ENCODE data around the gene ARHGAP9. TPM values are rescaled to one million over a fixed set of nuclear protein-coding genes. Genes with fewer than 3 reads are reported as not detected.

ARHGAP9 gene
- total and polyA plus RNA-seq, 2 of the 4 experiments (the other 2 are of a cell fraction), result 0.18 to 0.79 TPM

DNA sequence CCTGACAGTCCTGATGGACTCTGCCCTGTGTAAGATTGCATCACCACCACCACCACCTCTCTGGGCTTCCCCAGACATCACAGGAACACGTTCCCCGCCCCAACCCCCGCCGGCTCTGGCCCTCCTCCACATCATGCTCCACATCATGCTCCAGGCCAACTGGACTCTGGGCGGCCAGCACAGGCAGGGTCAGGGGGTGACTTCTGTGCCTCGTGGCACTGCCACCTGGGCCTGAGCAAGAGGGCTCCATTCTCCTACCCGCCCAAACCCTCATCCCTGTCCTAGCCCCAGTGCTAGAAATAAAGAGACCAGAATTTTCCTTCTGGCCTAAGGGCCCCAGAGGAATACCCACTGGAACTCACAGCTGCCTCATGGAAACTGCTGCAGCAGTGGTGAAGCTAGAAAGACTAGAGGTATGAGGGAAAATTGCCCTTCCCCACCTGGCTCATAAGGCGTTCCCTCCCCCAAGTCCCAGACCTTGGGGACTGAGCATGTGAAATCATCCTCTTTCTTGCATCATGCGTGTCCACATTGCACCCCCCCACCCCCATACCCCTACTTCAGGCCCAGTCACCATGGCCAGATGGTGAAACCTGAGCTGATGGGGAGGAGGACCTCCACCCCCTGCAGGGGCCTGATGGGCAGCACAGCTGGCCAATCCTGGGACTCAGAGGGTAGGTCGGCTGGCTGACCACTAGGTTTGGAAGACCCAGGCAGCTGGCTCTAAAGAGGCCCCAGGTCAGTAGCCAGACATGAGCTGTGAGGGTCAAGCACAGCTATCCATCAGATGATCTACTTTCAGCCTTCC is 24.9 kb downstream of the ARHGAP9 start, which contains the start of gene INHBE:
INHBE (plus strand) TSS at position 742 of the 808 bp plus-strand sequence. CDS start 230 bp downstream, outside the sequence.
- Histone ChIP-seq H3K27ac (ENCODE audit: insufficient read depth, low read length) (peak within 1 kb of the TSS; percentile 73), H3K56ac (ENCODE audit: extremely low read depth, insufficient read depth, low read length) (peak within 1 kb of the TSS; percentile 84), H4K5ac (ENCODE audit: low read depth, low read length) (peak within 1 kb of the TSS; percentile 51; the same call in 1 of the 2 replicates), H3K36me3 (ENCODE audit: control insufficient read depth, insufficient read depth, low read length) (no peaks in the 10 kb centered on the region), H2AFZ (replicated peaks; ENCODE audit: low read length, poor library complexity) (peak within 1 kb of the TSS; percentile 84), H3K27me3 (ENCODE audit: control insufficient read depth, insufficient read depth, low read length) (no peaks in the 10 kb centered on the region), H3K4me3 (ENCODE audit: insufficient read depth, low read depth, low read length) (no peak within 1 kb of the TSS), H3K23ac (ENCODE audit: low read depth, low read length) (peak within 1 kb of the TSS; percentile 94), H3K4ac (ENCODE audit: low read depth, low read length) (peak within 1 kb of the TSS; percentile 97), H2AK5ac (ENCODE audit: low read depth, low read length) (peak within 1 kb of the TSS; percentile 99), H3K4me2 (ENCODE audit: low read depth, low read length) (peak within 1 kb of the TSS; percentile 33; the same call in 1 of the 2 replicates), H2BK5ac (ENCODE audit: low read depth, low read length, poor library complexity, severe bottlenecking) (peak within 1 kb of the TSS; percentile 73), H2BK15ac (ENCODE audit: low read depth, low read length) (peak within 1 kb of the TSS; percentile 96; the same call in 2 of the 3 replicates), H3K9ac (ENCODE audit: low read depth, low read length) (peak within 1 kb of the TSS; percentile 48), H4K20me1 (ENCODE audit: insufficient read depth, low read length) (no peaks in the 10 kb centered on the region), H2AK9ac (replicated peaks; ENCODE audit: low read depth, low read length, poor library complexity) (peak within 1 kb of the TSS; percentile 92), H3K4me1 (ENCODE audit: control insufficient read depth, insufficient read depth, low read length) (peaks cover 36% of the 10 kb centered on the region), H3K9me1 (ENCODE audit: insufficient read depth, low read length) (peaks cover 28% of the 10 kb centered on the region), H3K14ac (replicated peaks; ENCODE audit: low read depth, low read length) (peak within 1 kb of the TSS; percentile 91), H3K79me1 (ENCODE audit: low read depth in 1 of 2, low read length in 2 of 2) (peaks cover 0 to 16% of the 10 kb centered on the region in 2 experiments; a peak in 1 of 4 replicates), H2BK120ac (ENCODE audit: low read depth, low read length) (peak within 1 kb of the TSS; percentile 97), H3K18ac (ENCODE audit: low read depth, low read length) (peak within 1 kb of the TSS; percentile 22), H4K8ac (ENCODE audit: low read depth in 2 of 2, low read length in 2 of 2) (peak within 1 kb of the TSS; percentile 83 to 96), H2BK20ac (ENCODE audit: low read depth, low read length) (peak within 1 kb of the TSS; percentile 89), H4K91ac (ENCODE audit: insufficient read depth, low read depth, low read length) (peak within 1 kb of the TSS; percentile 99), H3K9me3 (ENCODE audit: control insufficient read depth, insufficient read depth, low read length) (no peaks in the 10 kb centered on the region)
- WGBS, 2 experiments (ENCODE audit: extremely low coverage in 2 of 2, insufficient read length in 1 of 2), result 83% methylated on average over 1 of the region's 10 CpGs; no CpG with 5 or more reads in 1 of the 2 experiments
- peak; percentile 50 for ATAC-seq (ENCODE audit: low read depth)
- no TSS peak for BruUV-seq (replicated peaks)
- ChIA-PET POLR2A (ENCODE audit: unreplicated experiment) (interaction anchor here (0.6 to 1.4 kb wide), 3 partner anchors 120 to 215 kb away, joined by 3 to 13 read pairs (median 4); no protein-coding TSS in a partner anchor), CTCF (interaction anchor here (0.7 to 1.4 kb wide), 5 partner anchors 13 to 190 kb away, joined by 3 to 5 read pairs (median 3); no protein-coding TSS in a partner anchor)
- in situ Hi-C loops (cut with MboI; ENCODE audit: low sequenced_read_pairs) (loop anchor here (5.0 kb wide), 2 partner anchors 142 to 187 kb away; no protein-coding TSS in a partner anchor), dilution Hi-C loops (cut with HindIII; ENCODE audit: low sequenced_read_pairs, unreplicated experiment) (no loop called here), intact Hi-C loops (cut with micrococcal nuclease) (loop anchor here (5.0 kb wide), 2 partner anchors 82 to 238 kb away; partner anchors contain the start of gene OS9)
- DNase-seq, result peak; percentile 96
- no peak for TF ChIP-seq RFX5 (IDR thresholded peaks at IDR 0.05; ENCODE audit: low read depth, low read length)
- no peak for TF ChIP-seq MXI1 (IDR thresholded peaks at IDR 0.05; ENCODE audit: borderline replicate concordance, low read depth, low read length)
- TF ChIP-seq MAZ (IDR thresholded peaks at IDR 0.05; ENCODE audit: borderline replicate concordance, low read depth, low read length), result peak; percentile 79; the same call in 1 of the 2 replicates
- TF ChIP-seq RCOR1 (IDR thresholded peaks at IDR 0.05; ENCODE audit: insufficient replicate concordance, low read length), result peak; percentile 43
- TF ChIP-seq BHLHE40 (IDR thresholded peaks at IDR 0.05; ENCODE audit: low read depth, low read length), result peak; percentile 11; the same call in 1 of the 2 replicates
- TF ChIP-seq CTCF (conservative IDR thresholded peaks at IDR 0.05; ENCODE audit: low read depth, low read length), result no peak
- no peak for TF ChIP-seq MAFK (IDR thresholded peaks at IDR 0.05; ENCODE audit: low read depth, low read length)
- no peak for TF ChIP-seq POLR2A (IDR thresholded peaks at IDR 0.05; ENCODE audit: low read depth, low read length)
- 0 out of 2 replicates have a peak, but pooled peaks have one; percentile 41 for TF ChIP-seq FOS (IDR thresholded peaks at IDR 0.05; ENCODE audit: low read depth, low read length)
- TF ChIP-seq RAD21 (IDR thresholded peaks at IDR 0.05; ENCODE audit: low read length), result no peak
- TF ChIP-seq NFE2L2 (IDR thresholded peaks at IDR 0.05; ENCODE audit: low read depth, low read length), result no peak
- no peak for TF ChIP-seq ELK1 (IDR thresholded peaks at IDR 0.05; ENCODE audit: borderline replicate concordance, low read depth, low read length)
- TF ChIP-seq CEBPB (IDR thresholded peaks at IDR 0.05; ENCODE audit: low read depth, low read length), result peak; percentile 96
